ENCODE results near the gene EDC4.

DNA sequence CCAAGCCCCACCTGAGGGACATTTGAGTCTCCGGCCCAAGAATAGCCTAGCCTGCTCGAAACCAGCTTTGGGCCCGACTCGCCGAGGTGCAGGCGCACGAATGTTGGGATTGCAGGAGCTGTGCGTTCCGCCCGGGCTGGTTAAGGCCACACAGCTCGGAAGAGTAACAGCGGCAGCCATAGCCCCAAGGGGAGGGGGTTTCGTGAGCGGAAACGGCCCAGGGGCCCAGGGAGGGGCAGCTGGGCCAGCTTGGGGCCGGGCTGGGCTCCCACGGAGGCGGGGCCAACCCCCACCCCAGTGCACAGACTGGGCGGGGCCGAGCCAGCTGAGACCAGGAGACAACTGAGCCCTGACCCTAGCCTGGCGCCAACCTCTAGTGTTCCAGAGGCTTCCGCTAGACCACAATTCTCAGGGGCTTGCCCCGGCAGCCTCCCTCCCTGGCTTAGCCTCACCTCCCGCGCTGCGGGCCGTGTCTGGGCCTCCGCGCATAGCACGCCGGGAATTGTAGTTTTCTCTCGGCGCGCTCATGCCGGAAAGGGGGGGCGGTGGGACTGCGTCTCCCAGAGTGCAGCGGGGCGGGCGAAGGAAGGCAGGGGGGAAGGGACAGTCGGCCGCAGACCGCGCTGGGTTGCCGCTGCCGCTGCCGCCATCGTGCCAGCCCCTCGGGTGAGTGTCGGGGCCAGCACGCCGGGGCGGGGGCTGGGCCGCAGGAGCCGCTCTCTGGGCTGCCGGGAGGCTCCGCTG is 26.4 kb upstream of the EDC4 start, which contains the start of gene NUTF2:
- TF ChIP-seq EZH2 (IDR thresholded peaks at IDR 0.05; ENCODE audit: insufficient read depth, low read length), result no peak
- TF ChIP-seq, protein P1, sequence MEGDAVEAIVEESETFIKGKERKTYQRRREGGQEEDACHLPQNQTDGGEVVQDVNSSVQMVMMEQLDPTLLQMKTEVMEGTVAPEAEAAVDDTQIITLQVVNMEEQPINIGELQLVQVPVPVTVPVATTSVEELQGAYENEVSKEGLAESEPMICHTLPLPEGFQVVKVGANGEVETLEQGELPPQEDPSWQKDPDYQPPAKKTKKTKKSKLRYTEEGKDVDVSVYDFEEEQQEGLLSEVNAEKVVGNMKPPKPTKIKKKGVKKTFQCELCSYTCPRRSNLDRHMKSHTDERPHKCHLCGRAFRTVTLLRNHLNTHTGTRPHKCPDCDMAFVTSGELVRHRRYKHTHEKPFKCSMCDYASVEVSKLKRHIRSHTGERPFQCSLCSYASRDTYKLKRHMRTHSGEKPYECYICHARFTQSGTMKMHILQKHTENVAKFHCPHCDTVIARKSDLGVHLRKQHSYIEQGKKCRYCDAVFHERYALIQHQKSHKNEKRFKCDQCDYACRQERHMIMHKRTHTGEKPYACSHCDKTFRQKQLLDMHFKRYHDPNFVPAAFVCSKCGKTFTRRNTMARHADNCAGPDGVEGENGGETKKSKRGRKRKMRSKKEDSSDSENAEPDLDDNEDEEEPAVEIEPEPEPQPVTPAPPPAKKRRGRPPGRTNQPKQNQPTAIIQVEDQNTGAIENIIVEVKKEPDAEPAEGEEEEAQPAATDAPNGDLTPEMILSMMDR (IDR thresholded peaks at IDR 0.05; ENCODE audit: insufficient read depth, low read depth, low read length), result no peak
